ENCODE results near the gene LMNTD1.

DNA sequence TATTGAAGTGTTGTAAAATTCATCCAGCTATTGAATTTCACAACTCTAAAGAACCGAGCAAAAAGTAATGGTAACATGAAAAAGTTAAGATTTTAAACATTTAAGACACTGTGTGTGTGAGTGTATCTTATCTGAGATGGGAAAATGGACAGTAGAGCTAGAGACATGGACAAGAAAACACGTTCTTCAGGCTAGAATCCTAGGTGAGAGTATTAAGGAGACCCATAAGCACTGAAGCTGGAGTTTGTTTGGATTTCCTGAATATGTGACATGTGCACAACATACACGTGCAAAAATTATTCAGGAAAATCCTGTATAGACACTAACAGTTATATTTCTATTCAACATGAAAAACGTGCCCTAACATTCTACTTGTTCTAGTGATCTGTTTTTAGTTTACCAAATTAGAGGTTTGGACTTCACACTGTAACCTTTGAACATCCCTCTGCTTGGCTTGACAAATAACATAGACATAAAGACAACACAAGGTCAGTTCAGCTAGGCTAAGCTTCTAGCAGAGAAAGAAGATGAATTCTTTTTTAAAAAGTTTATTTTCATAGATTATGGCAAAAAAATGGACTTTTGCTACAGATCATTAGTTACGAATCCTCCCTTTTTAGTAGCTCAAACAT, 31.3 kb downstream of the LMNTD1 start:
- TF ChIP-seq, protein P1, sequence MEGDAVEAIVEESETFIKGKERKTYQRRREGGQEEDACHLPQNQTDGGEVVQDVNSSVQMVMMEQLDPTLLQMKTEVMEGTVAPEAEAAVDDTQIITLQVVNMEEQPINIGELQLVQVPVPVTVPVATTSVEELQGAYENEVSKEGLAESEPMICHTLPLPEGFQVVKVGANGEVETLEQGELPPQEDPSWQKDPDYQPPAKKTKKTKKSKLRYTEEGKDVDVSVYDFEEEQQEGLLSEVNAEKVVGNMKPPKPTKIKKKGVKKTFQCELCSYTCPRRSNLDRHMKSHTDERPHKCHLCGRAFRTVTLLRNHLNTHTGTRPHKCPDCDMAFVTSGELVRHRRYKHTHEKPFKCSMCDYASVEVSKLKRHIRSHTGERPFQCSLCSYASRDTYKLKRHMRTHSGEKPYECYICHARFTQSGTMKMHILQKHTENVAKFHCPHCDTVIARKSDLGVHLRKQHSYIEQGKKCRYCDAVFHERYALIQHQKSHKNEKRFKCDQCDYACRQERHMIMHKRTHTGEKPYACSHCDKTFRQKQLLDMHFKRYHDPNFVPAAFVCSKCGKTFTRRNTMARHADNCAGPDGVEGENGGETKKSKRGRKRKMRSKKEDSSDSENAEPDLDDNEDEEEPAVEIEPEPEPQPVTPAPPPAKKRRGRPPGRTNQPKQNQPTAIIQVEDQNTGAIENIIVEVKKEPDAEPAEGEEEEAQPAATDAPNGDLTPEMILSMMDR (IDR thresholded peaks at IDR 0.05; ENCODE audit: low read depth, low read length, poor library complexity, severe bottlenecking) = no peak
- TF ChIP-seq EZH2phosphoT487 (IDR thresholded peaks at IDR 0.05; ENCODE audit: borderline replicate concordance, low read length) = no peak

Data from DOHH2 (cell line).